OCI-M2 (cell line): ENCODE results near the gene GARNL3.
A peak's percentile ranks its signal among the peaks of the same experiment; 100 is the strongest.

Source experiments
- DNase-seq: peaks from one replicate; lab custom pipeline; 2025; ENCODE audit not compliant: unreplicated experiment; lab: John Stamatoyannopoulos, UW

The GARNL3 gene

GRCh38 chr9:127423476-127423933 lies 158.9 kb downstream of the GARNL3 start:
- no peak for DNase-seq

- peak; percentile 52 for DNase-seq
Measured at GRCh38 chr9:127423934-127424675, 159.5 kb downstream of the GARNL3 start, which contains the start of gene ZNF79. Gene ZNF79 (plus strand): TSS chr9:127424382. CDS start chr9:127424788, 406 bp downstream.

DNA sequence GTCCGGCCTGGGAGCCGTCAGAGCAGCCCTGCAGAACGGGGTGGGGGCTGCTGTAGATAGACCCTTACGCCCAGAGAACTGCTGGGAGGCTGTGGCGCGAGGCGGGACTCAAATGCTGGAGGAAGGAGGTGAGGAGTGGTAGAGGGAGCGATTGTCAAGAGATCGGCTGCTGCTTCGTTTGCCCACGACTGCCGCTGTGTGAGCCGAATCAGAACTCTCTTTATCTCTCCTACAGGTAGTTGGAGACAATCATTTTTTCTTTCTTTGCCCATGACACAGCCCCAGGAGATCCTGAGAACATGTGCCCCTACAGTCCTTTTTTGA lies 160.1 kb downstream of the GARNL3 start:
- DNase-seq, result no peak

DNA sequence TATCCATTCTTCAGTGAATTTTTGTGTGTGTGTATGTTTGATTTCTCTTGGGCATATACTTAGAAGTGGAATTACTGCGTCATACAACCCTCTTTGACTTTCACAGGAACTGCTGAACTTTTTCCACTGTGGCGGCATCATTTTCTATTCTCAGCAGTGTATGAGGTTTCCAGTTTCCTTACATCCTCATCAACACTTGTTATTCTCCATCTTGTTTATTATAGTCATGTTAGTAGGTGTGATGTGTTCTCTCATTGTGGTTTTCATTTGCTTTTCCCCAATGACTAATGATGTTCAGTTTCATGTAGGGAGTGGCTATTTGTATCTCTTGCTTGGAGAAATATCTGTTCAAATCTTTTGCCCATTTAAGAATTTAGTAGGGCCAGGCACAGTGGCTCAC lies 162.2 kb downstream of the GARNL3 start:
- no peak for DNase-seq

- no peak for DNase-seq
Measured at GRCh38 chr9:127428348-127428747, 163.8 kb downstream of the GARNL3 start.

- no peak for DNase-seq
Measured at GRCh38 chr9:127430415-127430814, 165.8 kb downstream of the GARNL3 start.

DNA sequence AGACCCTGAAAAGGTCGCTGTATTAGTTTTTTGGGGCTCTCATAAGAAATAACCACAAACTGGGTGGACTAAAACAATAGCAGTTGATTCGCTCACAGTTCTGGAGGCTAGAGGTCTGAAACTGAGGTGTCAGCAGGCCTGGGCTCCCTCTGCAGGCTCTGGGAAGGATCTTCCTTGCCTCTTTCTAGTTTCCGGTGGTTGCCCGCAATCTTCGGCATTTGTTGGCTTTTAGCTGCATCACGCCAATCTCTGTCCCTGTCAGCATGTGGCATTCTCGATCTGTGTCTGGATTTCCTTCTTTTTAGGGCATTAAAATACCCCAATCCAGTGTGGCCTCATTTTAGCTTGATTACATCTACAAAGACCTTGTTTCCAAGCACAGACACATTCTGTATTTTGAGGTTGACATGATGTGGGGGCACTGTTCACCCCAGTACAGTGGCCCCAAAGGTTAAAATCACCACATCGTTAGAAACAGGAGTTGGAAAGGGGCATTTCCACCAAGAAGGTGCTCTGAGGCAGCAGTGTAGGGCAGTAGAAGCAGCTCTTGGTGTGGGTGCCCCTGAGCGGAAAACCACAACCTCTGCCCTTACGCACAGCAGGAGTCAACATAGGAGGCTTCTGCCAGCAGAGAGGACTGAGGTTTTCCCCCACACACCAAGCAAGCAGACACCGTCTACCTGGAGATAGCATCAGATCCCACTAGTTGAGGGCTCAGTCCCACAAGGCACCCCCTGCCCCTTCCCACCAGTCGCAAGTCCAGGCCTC lies 173.1 kb downstream of the GARNL3 start:
- no peak for DNase-seq

DNA sequence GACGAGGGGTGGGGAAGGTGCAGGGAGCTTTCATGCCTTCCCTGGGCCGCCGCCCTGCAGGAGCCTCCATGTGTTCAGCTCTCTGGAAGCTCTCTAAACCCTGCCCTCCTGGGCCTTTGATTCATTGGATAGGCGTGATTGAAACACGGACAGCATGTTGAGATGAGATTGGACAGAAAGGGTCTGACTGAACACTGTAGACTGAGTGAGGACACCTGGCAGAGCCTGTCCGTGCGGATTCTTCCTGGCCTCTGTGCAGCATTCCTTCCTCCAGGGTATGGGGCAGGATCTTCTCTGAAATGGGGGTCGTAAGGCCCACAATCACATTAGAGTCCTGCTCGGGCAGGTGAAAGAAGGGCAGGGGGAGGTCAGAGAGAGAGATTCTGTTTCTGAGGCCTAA lies 173.8 kb downstream of the GARNL3 start:
- DNase-seq, result no peak
